LNCaP clone FGC (cell line): ENCODE data around the gene KIAA1549.

ENCODE experiments used
- DNase-seq: peaks from one replicate; pipeline ENCODE4 v3.0.0-alpha.2; 2011; ENCODE audit warnings: low read depth
- H3K4me3 ChIP-seq: 2 replicates; pipeline ENCODE4 v1.5.1; 2011; ENCODE audit warnings: mild to moderate bottlenecking, low read depth, low read length, control low read depth
- CTCF ChIP-seq: IDR thresholded peaks from 2 replicates; pipeline ENCODE4 v1.5.1; 2012; ENCODE audit warnings: mild to moderate bottlenecking; ENCODE audit not compliant: control insufficient read depth, insufficient read depth; ENCODE audit errors: extremely low read depth

Gene KIAA1549

GRCh38 chr7:138916731-138917130, 64.5 kb downstream of the KIAA1549 start:
- H3K4me3 ChIP-seq, result no peak overlapping the region
- DNase-seq, result no peak
- no peak for TF ChIP-seq CTCF

GRCh38 chr7:138916275-138916674, 64.9 kb downstream of the KIAA1549 start:
- DNase-seq, result no peak
- H3K4me3 ChIP-seq, result no peak overlapping the region
- TF ChIP-seq CTCF, result no peak

- DNase-seq, result no peak
- no peak overlapping the region for H3K4me3 ChIP-seq
- TF ChIP-seq CTCF, result no peak
Observed at GRCh38 chr7:138913783-138914182, 67.4 kb downstream of the KIAA1549 start.

- TF ChIP-seq CTCF, result no peak
- no peak for DNase-seq
- H3K4me3 ChIP-seq, result no peak overlapping the region
Observed at GRCh38 chr7:138911007-138911406, 70.2 kb downstream of the KIAA1549 start.

GRCh38 chr7:138907850-138908249, 73.3 kb downstream of the KIAA1549 start:
- DNase-seq, result no peak
- H3K4me3 ChIP-seq, result no peak overlapping the region
- TF ChIP-seq CTCF, result no peak

- no peak for DNase-seq
- no peak for TF ChIP-seq CTCF
- no peak overlapping the region for H3K4me3 ChIP-seq
Observed at GRCh38 chr7:138907201-138907847, 73.9 kb downstream of the KIAA1549 start.

GRCh38 chr7:138903859-138904435, 77.2 kb downstream of the KIAA1549 start:
- no peak for DNase-seq
- no peak overlapping the region for H3K4me3 ChIP-seq
- no peak for TF ChIP-seq CTCF
